SK-N-SH (cell line): ENCODE data around the gene ROBO1. TPM values are rescaled to one million over a fixed set of nuclear protein-coding genes. Genes with fewer than 3 reads are reported as not detected.

Experiments
- CTCF ChIA-PET: fragments of 300-600, 350-600 bp; formaldehyde crosslinking; extraction: SDS; loops from one replicate; lab custom pipeline; 2021; lab: Yijun Ruan, JAX
- POLR2A ChIA-PET: fragments of 350-600 bp; sonication (Branson Sonifier 250); formaldehyde crosslinking; extraction: SDS; loops from one replicate; lab custom pipeline; 2020; ENCODE audit warnings: antibody characterized with exemption, inconsistent platforms; lab: Yijun Ruan, JAX
- DNase-seq: peaks from one replicate; pipeline ENCODE4 v3.0.0; 2012
- H2AFZ ChIP-seq: fragments of 200-600 bp; sonication (generic); 2 replicates; pipeline ENCODE4 v1.8.1; 2016; ENCODE audit warnings: antibody characterized with exemption, mild to moderate bottlenecking, low read depth
- H3F3A ChIP-seq: fragments of 200-600 bp; sonication (generic); replicated peaks from 2 replicates; pipeline ENCODE3; 2016; ENCODE audit warnings: antibody characterized with exemption, mild to moderate bottlenecking; ENCODE audit not compliant: insufficient read depth
- H3K27ac ChIP-seq, 2 experiments: fragments of 200-500 bp in 1 of 2; fragments of 200-600 bp in 1 of 2; sonication (Bioruptor generic) in 1 of 2; sonication (generic), shearing (Covaris generic) in 1 of 2; 2 replicates each; pipeline versions ENCODE4 v1.5.1 to v1.6.1; 2014 to 2016; ENCODE audit warnings: low read depth in 2 of 2, inconsistent platforms in 1 of 2, low read length in 1 of 2, mild to moderate bottlenecking in 1 of 2, mixed read lengths in 1 of 2
- H3K27me3 ChIP-seq: fragments of 200-600 bp; sonication (generic), shearing (Covaris generic); 2 replicates; pipeline ENCODE4 v1.6.1; 2016; ENCODE audit warnings: mixed run types; ENCODE audit not compliant: insufficient read depth
- H3K36me3 ChIP-seq, 2 experiments: fragments of 200-500 bp in 1 of 2; fragments of 200-600 bp in 1 of 2; sonication (Bioruptor generic) in 1 of 2; sonication (generic) in 1 of 2; replicated peaks in 1 of 2; 2 replicates each; pipeline versions ENCODE3 to v1.5.1; 2014 to 2016; ENCODE audit warnings: low read length in 1 of 2, mild to moderate bottlenecking in 1 of 2; ENCODE audit not compliant: insufficient read depth in 2 of 2, control insufficient read depth in 1 of 2
- H3K4me1 ChIP-seq, 2 experiments: fragments of 200-500 bp in 1 of 2; fragments of 200-600 bp in 1 of 2; sonication (Bioruptor generic) in 1 of 2; sonication (generic), shearing (Covaris generic) in 1 of 2; 2 replicates each; pipeline versions ENCODE4 v1.5.1 to v1.6.1; 2014 to 2016; ENCODE audit warnings: low read depth in 1 of 2, low read length in 1 of 2, mixed run types in 1 of 2; ENCODE audit not compliant: insufficient read depth in 2 of 2, control insufficient read depth in 1 of 2
- H3K4me2 ChIP-seq: fragments of 200-600 bp; sonication (generic), shearing (Covaris generic); 2 replicates; pipeline ENCODE4 v1.6.1; 2017; ENCODE audit warnings: mixed run types
- H3K4me3 ChIP-seq, 2 experiments: fragments of 200-500 bp in 1 of 2; fragments of 200-600 bp in 1 of 2; sonication (Bioruptor generic) in 1 of 2; sonication (generic), shearing (Covaris generic) in 1 of 2; 2 replicates each; pipeline versions ENCODE4 v1.5.1 to v1.8.1; 2014 to 2016; ENCODE audit warnings: low read depth in 2 of 2, inconsistent platforms in 1 of 2, low read length in 1 of 2, mild to moderate bottlenecking in 1 of 2, mixed read lengths in 1 of 2, moderate library complexity in 1 of 2
- H3K79me2 ChIP-seq: fragments of 200-600 bp; sonication (generic); 2 replicates; pipeline ENCODE4 v1.8.1; 2017; ENCODE audit warnings: mild to moderate bottlenecking; ENCODE audit not compliant: insufficient read depth
- H3K9ac ChIP-seq: fragments of 200-600 bp; sonication (generic); 2 replicates; pipeline ENCODE4 v1.6.1; 2017; ENCODE audit warnings: mixed run types
- H3K9me2 ChIP-seq: fragments of 200-600 bp; sonication (generic); 2 replicates; pipeline ENCODE4 v1.6.1; 2017; ENCODE audit warnings: mixed run types
- H3K9me3 ChIP-seq: fragments of 200-600 bp; sonication (generic); 2 replicates; pipeline ENCODE4 v1.6.1; 2017; ENCODE audit warnings: mixed run types, mild to moderate bottlenecking, moderate library complexity
- H4K20me1 ChIP-seq: fragments of 200-600 bp; sonication (generic); 2 replicates; pipeline ENCODE4 v1.6.1; 2017; ENCODE audit warnings: mild to moderate bottlenecking, mixed run types; ENCODE audit not compliant: insufficient read depth
- CHD2 ChIP-seq: fragments of 150-350 bp; IDR thresholded peaks from 2 replicates; pipeline ENCODE4 v1.6.1; 2018; ENCODE audit warnings: low read length; ENCODE audit not compliant: partially characterized antibody
- FOSL2 ChIP-seq: IDR thresholded peaks from 2 replicates; pipeline ENCODE4 v1.4.0; 2012; ENCODE audit warnings: low read depth, mild to moderate bottlenecking, moderate library complexity, borderline replicate concordance
- GATA2 ChIP-seq: sonication (generic); formaldehyde crosslinking; IDR thresholded peaks from 2 replicates; pipeline ENCODE4 v1.5.0; 2020; ENCODE audit warnings: mild to moderate bottlenecking, missing genetic modification reagents
- RCOR1 ChIP-seq: fragments of 150-350 bp; IDR thresholded peaks from 2 replicates; pipeline ENCODE4 v1.6.1; 2017; ENCODE audit warnings: antibody characterized with exemption, low read length
- RFX5 ChIP-seq: IDR thresholded peaks from 2 replicates; pipeline ENCODE4 v1.6.1; 2012; ENCODE audit warnings: mild to moderate bottlenecking, improper control_type of control experiment, low read length
- SIN3A ChIP-seq: IDR thresholded peaks from 2 replicates; pipeline ENCODE4 v1.6.1; 2012; ENCODE audit warnings: low read depth, mild to moderate bottlenecking, low read length, moderate library complexity, borderline replicate concordance
- WGBS: methylation state at CpG from one replicate; pipeline ENCODE4 v1.1.6; 2017; ENCODE audit warnings: low lambda C conversion rate; 5-methylcytosine and 5-hydroxymethylcytosine counted together
- polyA plus RNA-seq, 3 experiments: library from polyadenylated mRNA; depleted of rRNA; stranded (reverse); fragments of >200 nt; gene quantifications; 2 replicates each; pipeline ENCODE4 v1.2.3, GENCODE V29; 2012
- TF ChIP-seq, protein P1 (sequence below): fragments of 200-600 bp; sonication (generic); IDR thresholded peaks from 2 replicates; pipeline ENCODE4 v1.6.1; 2017; ENCODE audit warnings: antibody characterized with exemption, mild to moderate bottlenecking, moderate library complexity

Gene ROBO1
- polyA plus RNA-seq, 1 of the 3 experiments (the other 2 are of a cell fraction) = 22.7 TPM

DNA sequence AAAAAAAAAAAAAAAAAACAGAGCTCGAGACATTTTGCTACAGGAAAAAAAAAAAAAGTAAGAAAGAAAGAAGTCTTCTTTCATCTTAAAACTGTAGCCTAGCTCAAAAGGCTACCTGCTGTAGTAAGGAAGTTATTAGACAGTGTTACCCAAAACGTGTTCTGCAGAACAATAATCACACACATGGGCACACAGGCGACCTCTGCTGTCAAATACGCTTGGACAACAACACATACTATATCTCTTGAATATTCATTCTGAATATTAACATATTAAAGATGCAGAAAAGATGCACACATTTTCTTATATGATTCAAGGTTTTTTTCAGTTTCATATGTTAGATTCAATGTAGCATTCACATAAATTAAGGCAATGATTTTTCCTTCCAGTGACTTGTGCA is 215.8 kb downstream of the ROBO1 start:
- Histone ChIP-seq H4K20me1 (no peaks in the 10 kb centered on the region), H3F3A (no peaks in the 10 kb centered on the region), H3K27me3 (no peaks in the 10 kb centered on the region), H3K4me3 (no peak overlapping the region), H3K4me1 (no peaks in the 10 kb centered on the region), H3K79me2 (no peaks in the 10 kb centered on the region), H3K9me3 (no peaks in the 10 kb centered on the region), H3K27ac (no peak overlapping the region), H3K9me2 (no peaks in the 10 kb centered on the region), H3K9ac (no peak overlapping the region), H3K36me3 (no peaks in the 10 kb centered on the region), H2AFZ (no peak overlapping the region), H3K4me2 (no peak overlapping the region)
- TF ChIP-seq, protein P1, sequence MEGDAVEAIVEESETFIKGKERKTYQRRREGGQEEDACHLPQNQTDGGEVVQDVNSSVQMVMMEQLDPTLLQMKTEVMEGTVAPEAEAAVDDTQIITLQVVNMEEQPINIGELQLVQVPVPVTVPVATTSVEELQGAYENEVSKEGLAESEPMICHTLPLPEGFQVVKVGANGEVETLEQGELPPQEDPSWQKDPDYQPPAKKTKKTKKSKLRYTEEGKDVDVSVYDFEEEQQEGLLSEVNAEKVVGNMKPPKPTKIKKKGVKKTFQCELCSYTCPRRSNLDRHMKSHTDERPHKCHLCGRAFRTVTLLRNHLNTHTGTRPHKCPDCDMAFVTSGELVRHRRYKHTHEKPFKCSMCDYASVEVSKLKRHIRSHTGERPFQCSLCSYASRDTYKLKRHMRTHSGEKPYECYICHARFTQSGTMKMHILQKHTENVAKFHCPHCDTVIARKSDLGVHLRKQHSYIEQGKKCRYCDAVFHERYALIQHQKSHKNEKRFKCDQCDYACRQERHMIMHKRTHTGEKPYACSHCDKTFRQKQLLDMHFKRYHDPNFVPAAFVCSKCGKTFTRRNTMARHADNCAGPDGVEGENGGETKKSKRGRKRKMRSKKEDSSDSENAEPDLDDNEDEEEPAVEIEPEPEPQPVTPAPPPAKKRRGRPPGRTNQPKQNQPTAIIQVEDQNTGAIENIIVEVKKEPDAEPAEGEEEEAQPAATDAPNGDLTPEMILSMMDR = 0 out of 2 replicates have a peak, but pooled peaks have one; percentile 21
- TF ChIP-seq CHD2 = no peak
- TF ChIP-seq RFX5 = no peak
- no peak for TF ChIP-seq GATA2 (CRISPR knock-in tag)
- TF ChIP-seq FOSL2 = no peak
- 64% methylated on average over 4 of the region's 4 CpGs for WGBS
- POLR2A ChIA-PET = no interaction called here
- DNase-seq = no peak
- CTCF ChIA-PET = interaction anchor here (1.7 kb wide), 1 partner anchor 31 kb away, joined by 4 read pairs; no protein-coding TSS in a partner anchor

DNA sequence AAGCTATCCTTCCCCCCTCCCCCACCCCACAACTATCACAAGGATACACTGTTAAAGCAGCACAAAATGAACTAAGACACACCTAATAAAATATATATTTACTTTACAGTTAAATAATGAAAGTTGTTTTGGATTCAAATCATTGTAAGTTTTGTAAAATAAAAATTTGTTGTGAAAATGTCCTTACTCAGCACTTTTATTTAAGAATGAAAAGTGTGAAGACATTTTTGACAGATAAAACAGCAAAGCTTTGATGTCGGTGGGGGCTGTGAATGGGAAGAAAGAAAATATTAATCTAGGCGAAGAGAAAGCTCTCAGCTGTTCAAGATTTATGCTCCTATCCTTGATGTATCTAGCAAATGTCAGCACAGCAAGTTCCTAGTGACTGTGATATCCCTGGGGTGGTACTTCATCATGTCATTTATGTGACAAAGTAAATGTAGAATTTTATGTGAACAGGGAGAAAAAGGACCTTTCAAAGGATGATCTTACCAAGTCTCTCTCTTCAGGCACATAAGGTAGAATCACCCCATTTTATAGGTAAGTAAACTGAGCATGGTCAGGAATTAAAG is 216.4 kb downstream of the ROBO1 start:
- no peak for DNase-seq
- ChIA-PET CTCF (interaction anchor here (1.7 kb wide), 1 partner anchor 30 kb away, joined by 4 read pairs; no protein-coding TSS in a partner anchor), POLR2A (no interaction called here)
- Histone ChIP-seq H2AFZ (no peak overlapping the region), H3K79me2 (no peaks in the 10 kb centered on the region), H3F3A (no peaks in the 10 kb centered on the region), H3K4me3 (no peak overlapping the region), H3K27me3 (no peaks in the 10 kb centered on the region), H3K4me2 (no peak overlapping the region), H4K20me1 (no peaks in the 10 kb centered on the region), H3K27ac (no peak overlapping the region), H3K9ac (no peak overlapping the region), H3K9me3 (no peaks in the 10 kb centered on the region), H3K9me2 (no peaks in the 10 kb centered on the region), H3K4me1 (no peaks in the 10 kb centered on the region), H3K36me3 (no peaks in the 10 kb centered on the region)
- TF ChIP-seq SIN3A (no peak), RCOR1 (no peak), GATA2 (CRISPR knock-in tag) (no peak)
- 68% methylated on average over 2 of the region's 2 CpGs for WGBS
